HG03432 (cell line): ENCODE results near the gene THAP5.

Experiments used
- ATAC-seq: cut with Tn5 transposase; IDR thresholded peaks from one replicate; pipeline ENCODE4 v1.9.1; 2021; ENCODE audit warnings: mild to moderate bottlenecking, moderate library complexity; ENCODE audit not compliant: unreplicated experiment

Gene THAP5, protein sequence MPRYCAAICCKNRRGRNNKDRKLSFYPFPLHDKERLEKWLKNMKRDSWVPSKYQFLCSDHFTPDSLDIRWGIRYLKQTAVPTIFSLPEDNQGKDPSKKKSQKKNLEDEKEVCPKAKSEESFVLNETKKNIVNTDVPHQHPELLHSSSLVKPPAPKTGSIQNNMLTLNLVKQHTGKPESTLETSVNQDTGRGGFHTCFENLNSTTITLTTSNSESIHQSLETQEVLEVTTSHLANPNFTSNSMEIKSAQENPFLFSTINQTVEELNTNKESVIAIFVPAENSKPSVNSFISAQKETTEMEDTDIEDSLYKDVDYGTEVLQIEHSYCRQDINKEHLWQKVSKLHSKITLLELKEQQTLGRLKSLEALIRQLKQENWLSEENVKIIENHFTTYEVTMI

DNA sequence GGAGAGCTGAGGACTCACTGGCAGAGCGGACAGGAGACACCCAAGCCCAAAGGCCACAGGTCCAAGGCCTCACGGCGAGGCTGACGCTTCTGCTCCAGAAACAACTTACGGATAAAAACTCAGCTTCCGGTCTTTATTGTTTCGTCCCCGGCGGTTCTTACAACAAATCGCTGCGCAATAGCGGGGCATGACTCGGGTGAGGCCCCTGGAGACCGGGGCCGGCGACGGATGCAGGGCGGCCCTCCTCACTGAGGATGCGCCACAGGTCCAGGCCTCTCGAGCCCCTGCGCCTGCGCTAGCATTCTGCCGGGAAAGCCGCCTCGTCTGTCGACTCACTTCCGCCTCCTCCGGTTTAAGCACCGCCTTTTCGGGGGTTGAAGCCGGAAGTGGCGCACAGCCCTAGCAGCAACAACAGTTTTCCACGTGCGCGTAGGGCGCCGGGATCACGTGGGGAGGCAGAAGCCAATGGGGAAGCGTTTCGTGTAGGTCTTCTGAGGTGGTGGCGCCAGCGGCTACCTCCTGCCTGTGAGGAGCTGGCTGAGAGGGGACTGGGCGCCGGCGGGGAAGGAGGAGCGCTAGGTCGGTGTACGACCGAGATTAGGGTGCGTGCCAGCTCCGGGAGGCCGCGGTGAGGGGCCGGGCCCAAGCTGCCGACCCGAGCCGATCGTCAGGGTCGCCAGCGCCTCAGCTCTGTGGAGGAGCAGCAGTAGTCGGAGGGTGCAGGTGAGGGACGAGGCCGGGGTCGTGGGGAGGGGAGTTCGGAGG lies at the start of gene THAP5, which contains the start of gene DNAJB9:
Gene THAP5, minus strand, starts transcription at position 326 of the 765 bp plus-strand sequence. Its CDS starts 137 bp downstream, at position 189.
Gene DNAJB9, plus strand, starts transcription at position 494 of the 765 bp plus-strand sequence. CDS start 1,853 bp downstream, outside the sequence.
- peak; percentile 94 for ATAC-seq

DNA sequence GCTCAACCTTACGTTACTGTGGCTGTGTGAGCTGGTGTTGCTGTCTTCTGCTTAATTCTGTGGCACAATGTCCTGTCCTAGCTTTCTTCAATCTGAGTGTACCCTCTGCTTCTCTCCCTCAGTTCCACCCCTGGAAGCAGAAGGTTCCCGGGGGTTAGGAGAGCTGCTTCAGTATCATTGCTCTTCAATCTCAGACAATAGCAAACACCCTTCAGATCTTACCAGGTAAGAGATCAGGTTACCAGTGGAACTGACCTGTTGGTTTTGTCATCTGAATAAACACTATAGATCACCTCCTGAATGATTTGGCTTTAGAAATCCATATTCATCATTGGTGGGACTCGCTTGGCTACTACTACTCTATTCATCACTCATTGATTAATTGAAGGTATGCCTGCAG lies 48.5 kb upstream of the THAP5 start:
- no peak for ATAC-seq

DNA sequence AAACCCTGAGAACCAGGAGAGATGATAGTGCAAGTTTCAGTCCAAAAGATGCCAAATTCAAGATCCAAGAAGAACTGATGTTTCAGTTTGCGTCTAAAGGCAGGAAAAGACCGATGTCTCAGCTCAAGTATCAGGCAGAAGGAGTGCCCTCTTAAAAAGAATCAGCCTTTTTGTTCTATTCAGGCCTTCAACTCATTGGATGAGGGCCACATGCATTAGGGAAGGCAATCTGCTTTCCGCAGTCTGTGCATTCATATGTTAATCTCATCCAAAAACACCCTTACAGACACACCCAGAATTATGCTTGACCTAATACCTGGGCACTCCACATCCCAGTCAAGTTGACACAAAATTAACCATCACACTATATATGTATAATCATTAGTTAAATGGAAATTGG lies 45.4 kb upstream of the THAP5 start:
- ATAC-seq, result no peak

DNA sequence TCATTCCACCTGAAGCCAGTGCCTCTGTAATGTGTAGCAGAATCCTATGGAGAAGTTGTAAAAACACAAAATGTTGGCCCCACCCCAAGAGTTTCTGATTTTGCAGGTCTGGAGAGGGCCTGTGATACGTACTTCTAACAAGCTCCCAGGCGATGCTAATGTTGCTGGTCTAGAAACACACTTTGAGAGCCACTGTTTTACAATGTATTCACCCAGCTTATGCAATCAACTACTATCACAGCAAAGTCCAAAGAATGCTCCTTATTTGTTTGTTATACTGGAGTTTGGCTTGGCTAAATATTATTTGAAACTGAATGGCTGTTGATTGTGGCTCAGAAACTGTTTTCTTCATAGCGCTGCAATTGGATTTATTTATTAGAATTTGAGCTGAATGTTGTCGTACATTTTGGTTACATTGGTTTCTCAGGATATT lies 44.5 kb upstream of the THAP5 start:
- ATAC-seq, result no peak

DNA sequence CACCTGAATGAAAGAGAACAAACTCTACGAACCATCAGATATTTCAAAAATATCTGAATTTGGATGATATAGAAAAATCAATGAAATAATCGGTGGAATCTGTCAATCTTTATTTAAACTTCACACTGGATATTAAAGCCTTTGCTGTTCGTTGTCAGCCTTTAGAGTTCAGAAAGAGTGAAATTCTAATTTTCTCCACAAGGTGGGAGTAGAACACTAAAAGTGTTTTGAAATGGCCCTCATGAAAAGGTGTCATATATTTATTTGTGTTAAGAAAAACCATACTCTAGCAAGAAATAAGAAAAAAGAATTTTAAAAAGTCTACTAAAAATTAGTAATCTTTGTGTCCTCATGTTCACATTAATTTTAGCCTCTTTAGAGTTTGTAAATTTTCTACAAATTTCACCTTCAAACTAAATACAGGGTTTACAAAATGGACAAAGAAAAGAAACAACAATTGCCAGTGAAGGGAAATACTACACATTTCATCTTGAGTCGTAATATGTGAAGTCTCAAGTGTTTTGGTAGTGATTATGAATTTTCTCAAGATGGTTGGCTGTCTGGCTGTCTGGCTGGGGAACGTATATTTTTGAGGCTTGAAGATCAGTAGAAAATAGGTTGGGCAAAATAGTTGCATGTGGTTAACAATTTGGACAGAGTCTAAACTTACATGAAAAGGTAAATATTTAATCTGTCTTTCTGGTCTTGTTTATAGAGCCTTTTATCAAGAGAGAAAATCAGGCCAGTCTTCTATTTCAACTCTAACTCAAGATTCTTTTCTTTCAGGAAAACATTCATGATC lies 43.8 kb upstream of the THAP5 start:
- ATAC-seq, result peak; percentile 76

DNA sequence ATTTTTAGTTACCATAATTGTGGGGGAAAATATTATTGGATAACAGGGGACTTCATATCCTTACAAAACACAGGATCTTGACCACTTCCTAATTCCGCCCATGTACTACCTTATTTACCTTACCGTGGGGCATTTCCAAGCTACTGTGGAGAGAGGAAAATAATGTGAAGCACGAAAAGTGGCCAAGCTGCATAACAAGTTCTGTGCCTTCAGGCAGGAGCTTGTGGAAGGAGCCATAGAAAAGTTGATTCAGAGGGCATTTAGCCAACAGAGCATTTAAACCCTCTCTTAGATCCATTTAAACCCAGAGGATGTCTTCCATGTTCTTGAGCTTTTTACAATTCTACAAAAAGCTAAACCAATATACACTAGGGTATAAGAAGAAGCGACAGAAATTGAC lies 41.8 kb upstream of the THAP5 start:
- ATAC-seq, result no peak

DNA sequence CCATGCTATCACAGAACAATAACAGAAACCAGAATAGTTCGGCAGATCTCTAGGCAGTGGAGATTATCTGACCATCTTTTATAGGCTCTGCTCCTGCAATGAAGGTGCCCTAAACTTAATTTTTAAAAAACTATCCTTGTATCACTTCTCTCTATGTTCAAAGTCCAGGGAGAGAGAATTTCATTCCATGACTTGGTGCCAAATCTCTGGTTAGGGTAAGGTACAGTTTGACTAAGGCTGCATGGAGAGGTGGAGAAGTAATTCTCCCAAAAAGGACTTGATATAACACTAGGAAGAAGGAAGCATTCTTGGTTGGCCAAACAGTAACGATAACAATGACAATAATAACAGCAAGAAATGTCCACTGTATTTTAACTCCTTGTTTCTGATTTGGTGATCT lies 40.1 kb upstream of the THAP5 start:
- no peak for ATAC-seq

DNA sequence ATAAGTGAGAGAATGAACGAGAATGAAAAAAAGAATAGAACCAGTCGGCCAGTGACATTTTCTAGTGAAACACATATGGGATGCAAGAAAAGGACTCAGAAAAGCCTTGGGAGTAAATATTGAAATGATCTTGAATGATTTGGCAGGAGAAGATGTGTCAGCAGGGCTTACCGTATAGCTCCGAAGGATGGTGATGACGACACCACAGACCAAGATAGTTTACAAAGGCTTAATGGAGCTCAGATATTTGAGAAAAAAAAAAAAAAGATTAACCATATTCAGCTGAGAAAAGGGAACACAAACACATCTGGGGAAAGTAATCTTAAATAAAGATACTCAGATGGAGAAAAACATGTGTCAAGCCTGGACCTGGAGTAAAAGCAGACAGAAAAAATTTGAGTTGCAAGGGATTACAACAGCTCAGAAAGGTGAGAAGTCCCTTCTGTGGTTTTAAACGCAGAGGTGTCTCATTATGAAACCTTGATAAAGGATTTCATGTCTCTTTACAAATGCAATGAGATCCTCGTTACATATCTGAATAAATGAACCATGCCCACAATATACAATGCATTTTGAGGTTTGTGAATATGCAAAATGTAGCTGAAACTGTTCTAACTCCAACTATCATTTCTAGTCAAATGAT lies 36.2 kb upstream of the THAP5 start:
- peak; percentile 72 for ATAC-seq

DNA sequence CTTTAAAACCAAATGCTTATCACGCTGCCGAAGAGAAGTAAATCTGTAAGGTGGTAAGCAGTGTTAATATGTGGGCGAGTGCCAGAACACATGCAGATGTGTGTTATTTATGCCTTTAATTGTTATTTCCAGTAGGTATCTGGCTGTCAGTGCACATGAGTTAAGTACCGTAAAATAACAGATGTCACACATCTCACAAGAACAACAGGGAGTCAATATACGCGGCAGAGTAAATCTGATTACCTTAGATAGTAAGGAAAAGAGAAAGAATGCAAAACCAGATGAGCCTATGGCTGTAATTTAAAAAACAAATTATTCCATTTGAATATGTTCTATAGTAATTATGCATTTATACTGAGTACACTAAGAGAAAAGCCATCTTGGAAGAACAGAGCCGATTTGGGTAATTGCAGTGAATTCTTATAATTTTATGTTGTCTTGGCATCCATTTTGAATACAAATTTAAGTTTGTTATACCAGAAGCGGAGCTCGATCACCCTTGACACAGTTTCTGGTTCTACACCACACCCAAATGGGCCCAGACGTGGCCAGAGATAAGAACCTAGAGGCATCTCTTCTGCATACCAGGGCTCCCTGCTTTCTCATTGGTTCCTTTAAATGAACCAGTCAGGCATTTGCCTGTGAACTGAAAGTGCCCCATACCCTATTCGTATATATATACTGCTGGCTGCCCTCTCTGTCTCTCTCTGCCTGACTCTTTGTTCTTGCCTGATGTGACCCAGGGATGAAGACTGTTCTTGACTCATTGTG lies 35.0 kb upstream of the THAP5 start:
- ATAC-seq, result no peak

DNA sequence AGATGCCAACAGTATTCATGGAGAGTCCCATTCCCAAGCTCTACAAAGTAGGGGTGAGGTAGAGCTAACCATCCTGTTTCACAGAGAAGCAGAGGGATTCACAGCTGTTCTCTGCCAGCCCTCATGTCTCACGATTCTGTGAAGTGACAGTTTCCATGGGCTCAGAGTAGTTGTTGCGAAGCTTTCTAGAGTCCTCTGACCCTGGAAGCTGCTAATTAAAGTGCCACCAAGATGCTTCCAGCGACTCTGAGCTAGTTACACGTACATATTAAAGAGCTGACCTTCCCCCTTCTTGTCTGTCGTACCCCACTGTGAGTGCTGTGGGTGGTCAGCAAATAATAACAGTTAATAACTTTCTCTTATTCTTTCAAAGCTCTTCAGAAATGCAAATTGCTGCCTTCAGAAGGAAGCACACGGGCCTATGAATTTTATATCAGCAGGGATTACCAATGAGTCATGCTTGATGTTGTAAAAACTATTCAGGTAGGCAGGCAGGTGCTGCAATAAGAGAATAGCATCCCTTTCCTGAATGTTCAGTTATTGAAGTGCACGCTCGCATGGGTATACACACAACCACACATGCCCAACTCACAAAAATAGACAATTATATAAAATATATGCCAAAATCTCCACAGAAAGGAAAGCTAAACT lies 34.3 kb upstream of the THAP5 start:
- ATAC-seq, result no peak

DNA sequence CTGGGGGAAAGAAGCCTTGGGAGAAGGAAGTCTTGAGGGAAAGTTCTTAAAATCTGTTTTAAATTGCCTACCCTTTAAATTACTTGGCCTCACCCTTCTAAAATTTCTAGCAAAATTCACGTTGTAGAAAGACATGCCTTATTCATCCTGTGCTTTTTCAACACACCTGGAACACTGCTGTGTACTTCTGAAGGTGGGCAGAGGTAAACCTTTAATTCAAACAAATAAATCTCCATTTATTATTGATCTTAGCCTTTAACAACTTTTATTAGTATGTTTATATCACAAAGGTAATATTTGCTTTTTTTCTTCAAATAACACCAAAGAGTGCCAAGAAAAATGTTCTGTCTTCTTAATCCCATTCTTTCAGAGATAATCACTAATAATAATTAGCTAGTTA lies 30.9 kb upstream of the THAP5 start:
- ATAC-seq, result no peak

DNA sequence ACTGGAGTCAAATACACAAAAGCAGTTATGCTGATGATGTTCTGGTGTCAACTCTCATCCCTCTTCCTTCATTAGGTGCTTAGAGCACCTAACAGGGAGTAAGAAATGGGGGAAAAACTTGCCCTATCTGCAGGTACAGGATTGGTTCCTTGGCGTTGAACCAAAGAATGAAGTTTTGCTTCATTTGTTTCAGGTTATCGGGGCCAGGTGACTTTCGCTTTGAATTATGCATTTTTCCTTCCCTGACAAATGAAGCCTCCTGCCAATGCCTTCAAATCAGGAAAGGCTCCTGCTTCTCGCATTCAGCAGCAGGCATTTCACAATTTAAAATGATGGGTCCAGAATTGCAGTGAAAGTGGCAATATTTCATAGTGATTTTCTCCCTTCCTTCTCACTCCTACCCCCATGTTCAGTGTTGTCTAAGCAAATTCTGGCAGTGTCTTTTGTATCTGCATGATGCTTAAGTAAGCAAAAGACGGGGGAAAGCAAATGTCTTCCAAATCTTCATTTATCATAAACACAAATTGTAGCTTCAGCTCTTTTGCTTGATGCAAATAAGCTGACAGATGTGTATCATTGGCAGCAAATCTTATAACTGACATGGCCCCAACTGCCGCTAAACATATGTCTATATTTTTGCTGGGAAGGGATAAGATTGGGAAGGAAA lies 29.5 kb upstream of the THAP5 start:
- ATAC-seq, result no peak

DNA sequence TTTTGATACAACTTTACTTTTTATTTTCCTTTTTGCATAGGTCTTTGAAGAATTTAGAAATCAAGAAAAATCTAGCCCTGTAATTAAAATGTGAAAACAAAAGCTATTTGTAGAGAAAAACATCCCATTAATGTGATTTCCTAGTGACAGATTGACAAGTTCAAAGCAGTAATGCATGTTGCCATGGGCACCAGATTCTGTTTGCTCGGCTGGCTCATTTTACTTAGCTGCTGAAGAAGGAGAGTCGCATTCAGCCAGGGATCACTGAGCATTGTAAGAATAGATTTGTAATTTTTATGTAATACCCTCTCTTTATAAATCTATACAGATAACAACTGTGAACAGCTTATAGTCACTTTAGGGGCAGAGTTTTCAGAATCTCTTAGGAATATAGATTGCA lies 28.6 kb upstream of the THAP5 start:
- ATAC-seq, result no peak

DNA sequence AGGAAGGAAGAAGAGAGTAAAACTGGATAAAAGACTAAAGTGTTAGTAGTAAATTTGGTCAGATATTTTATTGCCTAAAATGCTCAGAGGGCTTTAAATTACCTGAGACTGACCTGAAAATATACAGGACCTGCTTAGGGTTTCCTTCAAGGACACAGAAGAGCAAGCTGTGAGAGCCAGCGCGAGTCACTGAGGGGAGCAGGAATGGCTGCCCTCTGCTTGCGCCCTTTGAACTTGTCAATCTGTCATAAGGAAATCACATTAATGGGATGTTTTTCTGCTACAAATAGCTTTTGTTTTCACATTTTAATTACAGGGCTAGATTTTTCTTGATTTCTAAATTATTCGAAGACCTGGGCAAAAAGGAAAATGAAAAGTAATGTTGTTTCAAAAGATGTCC lies 27.1 kb upstream of the THAP5 start:
- peak; percentile 85 for ATAC-seq

DNA sequence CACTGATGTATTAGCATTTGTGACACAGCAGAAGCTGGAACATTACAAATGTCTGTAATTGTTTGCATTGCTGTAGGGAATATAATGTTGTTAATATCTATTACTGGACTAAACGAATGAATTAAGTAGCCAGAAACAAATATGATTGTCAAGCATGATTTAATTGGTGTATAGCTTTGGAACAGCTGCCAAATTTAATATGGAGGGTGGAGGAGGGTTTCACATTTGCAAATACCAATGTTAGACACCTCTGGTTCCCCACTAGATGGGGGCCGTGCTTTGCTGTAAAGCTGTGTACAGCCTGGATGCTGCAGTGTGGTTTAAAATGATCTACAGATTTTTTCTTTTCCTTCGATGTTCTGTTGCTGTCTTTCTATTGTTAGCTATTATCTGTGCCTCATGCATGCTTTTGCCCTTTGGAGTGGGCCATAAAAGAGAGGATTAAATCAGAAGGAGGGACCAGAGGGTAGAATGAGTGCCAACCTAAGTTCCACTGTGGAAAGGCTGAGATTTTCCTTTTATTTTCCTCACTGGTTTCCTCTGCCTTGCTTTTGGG lies 23.2 kb upstream of the THAP5 start:
- no peak for ATAC-seq

DNA sequence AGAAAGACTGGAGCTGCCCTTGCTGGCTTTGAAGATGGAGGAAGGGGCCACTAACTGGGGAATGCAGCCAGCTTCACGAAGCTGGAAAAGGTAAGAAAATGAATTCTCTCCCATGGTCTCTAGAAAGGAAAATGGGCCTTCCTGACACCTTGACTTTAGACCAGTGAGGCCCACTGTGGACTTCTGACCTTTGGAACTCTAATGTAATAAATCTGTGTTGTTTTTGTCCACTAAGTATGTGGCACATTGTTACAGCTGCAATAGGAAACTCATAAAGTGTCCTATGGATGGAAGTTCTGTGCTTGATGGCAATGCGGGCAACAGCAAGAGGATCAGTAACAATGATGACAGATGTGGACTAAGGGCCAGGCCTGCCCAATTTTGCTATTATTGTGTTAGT lies 21.1 kb upstream of the THAP5 start:
- no peak for ATAC-seq

DNA sequence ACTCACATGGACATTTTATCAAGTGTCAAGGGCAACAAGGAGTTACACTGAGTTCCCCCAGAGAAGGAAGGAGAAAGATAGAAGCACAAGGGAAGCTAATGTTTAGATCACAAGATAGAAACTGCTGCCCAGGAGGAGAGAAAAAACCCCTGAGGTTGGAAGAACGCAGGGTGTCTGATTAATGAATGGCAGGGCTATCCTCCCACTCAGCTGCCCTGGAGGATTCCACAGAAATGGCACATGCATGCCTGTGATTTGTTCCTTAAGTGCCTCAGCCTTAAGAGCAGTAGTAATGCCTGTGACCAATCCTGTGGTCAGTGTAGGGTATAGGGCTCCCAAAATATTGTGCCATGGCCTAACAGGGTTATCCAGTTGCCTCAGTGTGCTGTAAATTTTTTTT lies 20.4 kb upstream of the THAP5 start:
- ATAC-seq, result peak; percentile 71

DNA sequence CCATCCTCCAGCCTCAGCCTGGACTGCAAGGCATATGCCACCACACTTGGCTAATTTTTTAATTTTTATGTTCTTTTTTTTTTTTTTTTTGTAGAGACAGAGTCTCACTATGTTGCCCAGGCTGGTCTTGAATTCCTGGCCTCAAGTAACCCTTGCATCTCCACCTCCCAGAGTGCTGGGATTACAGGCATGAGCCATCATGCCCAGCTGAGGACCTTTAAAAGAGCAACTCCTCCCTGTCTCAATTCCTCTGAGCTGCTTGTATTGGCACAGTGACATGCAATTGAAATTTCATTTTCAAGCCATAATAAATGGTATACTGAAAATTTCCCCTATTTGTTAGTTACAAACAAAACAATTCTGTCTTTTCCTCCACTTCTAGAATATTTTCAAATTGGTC lies 19.7 kb upstream of the THAP5 start:
- ATAC-seq, result no peak

DNA sequence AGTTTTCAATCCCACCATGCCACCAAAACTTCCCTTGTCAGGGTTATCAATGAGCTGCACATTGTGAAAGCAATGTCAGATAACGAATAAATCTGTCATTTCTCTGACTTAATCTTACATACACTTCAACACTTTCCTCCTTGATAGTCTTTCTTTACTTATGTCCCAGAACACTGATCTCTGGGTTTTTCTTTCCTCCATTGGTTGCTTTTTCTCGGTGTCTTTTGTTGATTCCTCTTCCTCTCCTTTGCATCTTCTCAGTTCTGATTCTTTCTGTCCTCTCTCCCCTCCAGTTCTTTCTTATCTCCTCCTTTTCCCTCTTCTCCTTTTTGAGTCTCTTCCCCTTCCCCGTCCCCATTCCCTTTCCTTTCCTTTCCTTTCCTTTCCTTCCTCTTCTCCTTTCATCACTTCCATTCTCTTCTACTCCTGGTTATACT lies 16.8 kb upstream of the THAP5 start:
- no peak for ATAC-seq
